ENCODE data around the gene EML6.

Gene EML6

DNA sequence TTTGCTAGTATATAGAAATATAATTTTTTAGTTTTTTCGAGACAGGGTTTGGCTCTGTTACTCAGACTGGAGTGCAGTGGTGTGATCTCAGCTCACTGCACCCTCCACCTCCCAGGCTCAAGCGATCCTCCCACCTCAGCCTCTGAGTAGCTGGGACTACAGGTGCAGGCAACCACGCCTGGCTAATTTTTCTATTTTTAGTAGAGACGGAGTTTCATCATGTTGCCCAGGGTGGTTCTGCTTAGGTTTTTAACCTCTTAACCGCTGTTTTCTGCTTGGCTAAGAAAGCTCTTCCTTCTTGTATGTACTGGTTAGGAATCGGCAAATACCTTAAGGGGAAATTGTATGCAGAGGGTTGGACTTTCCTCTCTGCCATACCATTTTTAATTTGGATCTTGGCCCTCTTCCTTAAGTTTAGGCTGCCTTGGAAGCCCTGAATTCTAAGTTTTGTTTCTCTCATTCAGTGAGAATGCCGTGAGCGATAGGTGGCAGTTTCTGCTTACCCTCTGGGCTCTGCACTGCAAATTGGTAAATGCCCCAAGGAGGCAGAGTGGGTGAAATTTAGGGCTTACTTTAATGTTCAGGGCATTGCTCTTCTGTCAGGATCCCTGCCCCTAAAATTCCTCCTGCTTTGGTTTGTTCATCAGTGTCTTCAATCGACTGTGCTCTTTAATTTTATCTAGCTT, 32.3 kb downstream of the EML6 start:
- no peak for DNase-seq (ENCODE audit: low read depth in 3 of 3)

DNA sequence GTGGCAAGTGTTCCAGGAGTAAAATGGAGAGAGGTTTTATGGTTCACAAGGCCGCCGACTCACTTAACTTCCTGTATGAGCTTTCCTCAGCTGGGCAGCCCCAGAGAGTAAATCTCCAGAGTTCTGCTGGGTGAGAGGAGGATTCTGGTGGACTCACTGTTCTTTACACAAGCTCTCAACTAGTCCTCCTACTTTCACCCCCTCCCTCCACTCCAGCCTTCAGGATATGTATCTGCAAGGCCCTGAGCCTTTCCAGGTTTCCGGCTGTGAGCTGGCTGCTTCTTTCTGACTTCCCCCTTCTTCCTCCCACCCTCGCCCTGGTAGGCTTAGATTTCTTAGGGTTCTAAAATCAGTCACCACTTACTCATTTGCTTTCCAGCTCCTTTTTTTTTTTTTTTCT, 34.0 kb downstream of the EML6 start:
- DNase-seq (ENCODE audit: low read depth in 3 of 3), result no peak

DNA sequence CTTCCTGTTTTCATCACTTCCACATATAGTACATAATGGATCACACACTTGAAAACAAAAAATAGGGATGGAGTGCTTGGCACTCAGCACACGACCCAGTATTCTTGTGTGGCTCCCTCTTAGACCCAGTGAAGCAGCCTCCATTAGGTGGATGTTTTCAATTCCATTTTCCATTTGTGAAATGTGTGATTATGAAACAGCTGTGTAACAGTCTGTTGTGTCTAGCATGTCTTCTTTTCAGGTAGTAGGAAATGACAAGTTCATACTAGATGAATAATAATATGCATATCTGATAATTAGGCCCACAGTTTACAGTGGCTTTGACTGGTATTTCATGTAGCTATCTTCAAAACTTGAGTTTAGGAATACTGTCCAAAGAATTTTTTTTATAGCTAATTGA, 35.5 kb downstream of the EML6 start:
- no peak for DNase-seq (ENCODE audit: low read depth in 3 of 3)

- DNase-seq (ENCODE audit: low read depth in 3 of 3), result no peak
Observed at GRCh38 chr2:54760310-54760709, 36.8 kb downstream of the EML6 start.

- DNase-seq (ENCODE audit: low read depth in 3 of 3), result no peak
Observed at GRCh38 chr2:54763636-54764291, 40.3 kb downstream of the EML6 start.

DNA sequence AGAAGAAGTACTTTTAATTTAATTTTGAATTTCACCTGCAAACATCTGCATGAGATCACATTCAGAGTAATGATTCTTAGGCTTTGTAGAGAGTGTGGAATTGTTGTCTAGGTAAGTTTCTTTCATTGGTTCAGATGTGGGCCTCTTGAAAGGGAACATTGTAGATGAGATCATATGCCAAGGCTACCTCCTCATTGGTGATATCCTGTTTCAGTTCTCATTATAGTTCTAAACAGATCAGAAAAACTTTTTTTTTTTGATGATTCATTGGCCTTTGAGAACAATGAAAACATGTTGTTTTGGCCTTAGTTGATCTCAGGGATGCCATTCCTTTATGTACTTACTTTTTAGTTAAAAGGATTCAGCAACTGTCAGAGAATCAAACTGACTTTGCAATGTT, 44.5 kb downstream of the EML6 start:
- no peak for DNase-seq (ENCODE audit: low read depth in 3 of 3)

- DNase-seq (ENCODE audit: low read depth in 3 of 3), result no peak
Observed at GRCh38 chr2:54768772-54769428, 45.4 kb downstream of the EML6 start.

GRCh38 chr2:54770211-54770610, 46.7 kb downstream of the EML6 start:
- no peak for DNase-seq (ENCODE audit: low read depth in 3 of 3)

DNA sequence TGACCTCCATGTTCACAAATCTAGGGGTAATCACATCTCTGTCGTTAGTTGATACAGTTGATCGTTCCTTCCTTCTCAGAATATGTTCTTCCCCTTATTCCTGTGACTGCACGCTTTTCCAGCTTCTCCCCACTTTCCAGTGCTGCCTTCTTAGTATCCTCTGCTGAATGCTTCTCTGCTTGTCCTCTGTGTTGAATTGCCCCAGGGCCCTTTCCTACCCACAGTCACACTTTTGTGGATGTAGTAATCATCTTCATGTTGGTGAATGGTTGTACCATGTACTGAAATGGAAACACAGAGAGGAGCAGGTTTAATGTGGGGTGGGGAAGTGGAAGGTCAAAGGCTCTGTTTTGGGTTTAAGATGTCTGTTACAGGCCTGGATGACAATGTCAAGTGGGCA, 47.2 kb downstream of the EML6 start:
- no peak for DNase-seq (ENCODE audit: low read depth in 3 of 3)

DNA sequence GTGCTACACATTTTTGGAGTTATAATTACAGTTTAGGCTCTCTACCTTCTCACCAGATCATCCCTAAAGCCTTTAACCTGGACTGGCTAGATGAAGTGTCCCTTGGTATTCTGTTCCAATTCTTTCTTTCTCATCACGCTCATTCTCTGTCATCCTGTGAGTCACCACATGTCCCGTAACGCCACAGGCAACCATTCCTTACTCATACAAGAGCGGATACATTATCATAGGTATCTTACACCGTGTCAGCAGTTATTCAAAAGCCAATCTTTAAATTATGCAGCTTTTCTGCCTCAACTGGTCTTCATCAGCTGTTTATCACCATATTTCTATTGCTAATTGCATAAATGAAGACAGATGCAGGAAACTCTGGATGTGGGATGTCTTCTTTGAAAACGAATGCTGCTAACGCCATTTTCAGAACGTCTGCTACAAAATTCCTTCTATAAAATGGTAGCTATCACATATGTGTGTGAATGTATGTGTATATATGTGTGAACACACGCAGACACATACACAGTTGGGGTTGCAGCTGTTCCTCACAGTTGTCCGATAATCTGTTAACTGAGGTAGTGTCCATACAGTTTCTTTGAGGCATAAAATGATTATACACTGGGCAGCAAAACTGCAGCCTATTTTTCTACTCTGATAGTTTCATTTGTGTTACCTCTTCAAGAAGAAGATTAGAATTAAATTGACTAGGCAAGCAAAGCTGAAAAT, 47.9 kb downstream of the EML6 start:
- DNase-seq (ENCODE audit: low read depth in 3 of 3), result no peak

DNA sequence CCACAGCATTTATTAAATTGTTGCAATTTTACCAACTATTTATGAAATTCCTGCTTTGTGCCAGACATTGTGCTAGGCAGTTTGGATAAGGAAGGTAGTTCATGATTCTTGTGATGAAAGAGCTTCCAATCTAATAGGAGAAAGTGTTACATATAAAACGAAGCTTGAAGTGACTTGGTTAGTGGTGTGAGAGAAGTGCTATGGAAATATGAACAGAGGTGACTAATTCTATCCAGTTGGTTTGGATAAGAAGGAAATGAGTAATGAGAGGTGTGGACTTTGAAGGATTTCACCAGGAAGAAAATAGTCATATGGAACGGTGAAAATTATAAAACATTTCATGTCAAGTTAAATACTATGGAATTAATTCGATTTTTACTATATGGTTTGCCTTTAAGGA, 48.6 kb downstream of the EML6 start:
- no peak for DNase-seq (ENCODE audit: low read depth in 3 of 3)

- DNase-seq (ENCODE audit: low read depth in 3 of 3), result no peak
Observed at GRCh38 chr2:54772531-54772930, 49.1 kb downstream of the EML6 start.

- DNase-seq (ENCODE audit: low read depth in 3 of 3), result no peak
Observed at GRCh38 chr2:54773233-54773632, 49.8 kb downstream of the EML6 start.

GRCh38 chr2:54773838-54774237, 50.4 kb downstream of the EML6 start:
- no peak for DNase-seq (ENCODE audit: low read depth in 3 of 3)

DNA sequence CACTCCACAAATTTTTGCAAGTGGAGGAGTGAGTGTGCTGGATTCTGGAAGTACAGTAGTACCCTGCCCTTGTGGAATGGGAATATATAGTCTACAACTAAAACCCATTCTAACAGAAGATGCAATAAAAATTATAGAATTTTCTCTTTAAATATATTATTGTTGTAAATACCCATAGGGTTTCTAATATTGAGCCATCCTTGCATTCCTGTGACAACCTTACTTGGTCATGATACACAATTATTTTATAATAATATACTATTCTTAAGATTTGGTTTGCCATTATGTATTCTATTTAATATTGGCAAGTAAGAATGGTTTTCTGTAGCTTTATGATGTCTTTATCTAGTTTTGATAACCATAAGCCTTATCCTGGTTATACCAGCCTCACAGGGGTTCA, 52.2 kb downstream of the EML6 start:
- no peak for DNase-seq (ENCODE audit: low read depth in 3 of 3)

GRCh38 chr2:54776494-54776893, 53.0 kb downstream of the EML6 start:
- no peak for DNase-seq (ENCODE audit: low read depth in 3 of 3)

- DNase-seq (ENCODE audit: low read depth in 3 of 3), result no peak
Observed at GRCh38 chr2:54783349-54783748, 59.9 kb downstream of the EML6 start.

DNA sequence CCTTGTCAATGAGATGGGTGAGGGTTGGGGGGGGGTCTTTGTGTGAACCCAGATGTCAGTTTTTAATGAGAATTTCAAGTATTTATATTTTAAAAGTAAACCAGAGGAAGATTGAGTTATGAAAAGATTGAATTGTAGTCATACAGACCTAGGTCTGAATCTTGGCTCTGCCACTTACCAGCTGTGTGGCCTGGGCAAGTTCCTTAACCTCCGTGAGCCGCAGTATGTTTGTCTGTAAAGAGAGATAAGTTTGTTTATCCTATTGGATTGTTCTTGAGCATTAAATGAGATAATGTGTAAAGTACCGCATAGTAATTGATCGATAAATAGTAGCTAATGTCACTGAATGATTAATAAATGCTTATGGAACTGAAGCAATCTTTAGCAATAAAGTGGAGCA, 63.8 kb downstream of the EML6 start:
- no peak for DNase-seq (ENCODE audit: low read depth in 3 of 3)

DNA sequence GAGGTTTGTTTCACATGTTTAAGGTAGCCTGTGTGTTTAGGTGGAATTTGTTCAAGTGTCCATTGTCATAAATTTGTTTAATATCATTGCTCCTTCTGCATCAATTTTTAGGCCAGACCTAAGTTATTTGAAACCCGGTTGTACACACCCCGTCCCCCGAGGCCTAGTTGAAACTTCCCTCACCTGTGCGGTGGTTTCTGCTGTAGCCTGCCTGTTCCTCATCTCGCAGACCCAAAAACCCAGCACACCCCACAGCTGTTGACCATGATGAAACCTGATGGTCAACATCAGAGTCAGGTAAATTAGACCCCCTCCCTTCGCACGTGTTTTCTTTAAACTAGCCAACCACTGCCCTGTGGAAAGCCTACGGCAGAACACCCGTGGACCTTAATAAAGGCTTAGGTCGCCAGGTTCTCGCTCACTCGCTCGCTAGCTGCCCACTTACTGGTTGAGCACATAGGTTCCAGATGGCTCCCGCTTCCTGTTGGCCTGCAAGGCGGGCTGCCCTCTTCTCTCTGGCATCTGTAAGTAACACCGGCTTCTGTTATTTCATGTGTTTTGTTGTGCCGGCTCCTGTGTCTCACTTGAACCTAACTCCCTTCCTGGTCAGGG, 64.4 kb downstream of the EML6 start:
- DNase-seq (ENCODE audit: low read depth in 3 of 3), result no peak

DNA sequence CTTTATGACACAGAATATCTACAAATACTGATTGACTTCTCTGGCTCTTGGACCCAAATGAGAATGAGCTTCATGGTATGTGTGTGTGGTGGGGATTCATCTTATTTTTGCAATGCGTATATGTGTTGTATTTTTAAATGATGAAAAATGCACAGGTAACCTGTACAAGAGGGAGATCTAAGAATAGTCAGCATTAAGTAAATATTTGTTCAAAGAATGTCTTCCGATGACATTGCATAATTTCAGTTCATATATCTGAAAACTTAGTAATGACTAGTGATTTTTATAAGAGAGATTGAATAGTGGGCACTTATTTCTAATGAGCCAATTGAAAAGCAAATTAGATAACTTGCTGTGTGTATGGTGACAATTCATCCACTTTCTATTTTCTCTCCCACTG, 66.4 kb downstream of the EML6 start:
- no peak for DNase-seq (ENCODE audit: low read depth in 3 of 3)

GRCh38 chr2:54791831-54792230, 68.4 kb downstream of the EML6 start:
- DNase-seq (ENCODE audit: low read depth in 3 of 3), result no peak

DNA sequence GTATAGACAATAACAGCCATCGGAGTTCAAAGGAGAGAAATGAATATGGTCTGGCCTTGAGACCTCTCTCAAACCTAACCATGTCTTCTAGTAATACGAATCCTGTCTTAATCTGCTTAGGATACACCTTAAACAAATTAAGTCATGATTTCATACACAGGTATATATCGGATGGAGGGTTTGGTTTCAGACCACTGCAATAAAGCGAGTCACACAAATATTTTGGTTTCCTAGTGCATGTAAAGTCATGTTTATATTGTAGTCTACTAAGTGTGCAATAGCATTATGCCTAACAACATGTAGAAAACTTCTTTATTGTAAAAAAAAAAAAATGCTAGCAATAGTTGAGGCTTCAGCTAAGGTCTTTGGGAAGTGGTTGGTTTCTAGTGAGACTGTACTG, 73.8 kb downstream of the EML6 start:
- DNase-seq (ENCODE audit: low read depth in 3 of 3), result no peak
